ENCODE results near the gene ARHGAP6.

DNA sequence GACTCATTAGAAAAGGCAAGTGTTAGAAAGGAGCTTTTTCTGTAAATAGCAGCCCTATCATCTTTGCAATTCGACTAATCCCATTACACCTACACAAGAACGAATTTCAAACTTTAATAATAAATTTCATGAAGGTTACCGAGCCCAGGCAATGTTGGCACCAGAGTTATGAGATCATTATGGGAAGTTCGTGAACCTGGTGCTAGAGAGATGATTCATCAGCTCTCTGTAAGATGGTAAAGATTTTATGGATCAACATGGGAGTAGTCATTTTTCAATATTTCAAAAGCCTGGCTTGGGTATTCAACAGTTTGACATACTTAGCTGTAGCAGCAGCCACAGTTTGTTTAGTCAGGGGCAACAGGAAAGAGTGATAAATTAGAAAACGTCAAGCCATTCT is 336.7 kb downstream of the ARHGAP6 start:
- TF ChIP-seq, protein P1, sequence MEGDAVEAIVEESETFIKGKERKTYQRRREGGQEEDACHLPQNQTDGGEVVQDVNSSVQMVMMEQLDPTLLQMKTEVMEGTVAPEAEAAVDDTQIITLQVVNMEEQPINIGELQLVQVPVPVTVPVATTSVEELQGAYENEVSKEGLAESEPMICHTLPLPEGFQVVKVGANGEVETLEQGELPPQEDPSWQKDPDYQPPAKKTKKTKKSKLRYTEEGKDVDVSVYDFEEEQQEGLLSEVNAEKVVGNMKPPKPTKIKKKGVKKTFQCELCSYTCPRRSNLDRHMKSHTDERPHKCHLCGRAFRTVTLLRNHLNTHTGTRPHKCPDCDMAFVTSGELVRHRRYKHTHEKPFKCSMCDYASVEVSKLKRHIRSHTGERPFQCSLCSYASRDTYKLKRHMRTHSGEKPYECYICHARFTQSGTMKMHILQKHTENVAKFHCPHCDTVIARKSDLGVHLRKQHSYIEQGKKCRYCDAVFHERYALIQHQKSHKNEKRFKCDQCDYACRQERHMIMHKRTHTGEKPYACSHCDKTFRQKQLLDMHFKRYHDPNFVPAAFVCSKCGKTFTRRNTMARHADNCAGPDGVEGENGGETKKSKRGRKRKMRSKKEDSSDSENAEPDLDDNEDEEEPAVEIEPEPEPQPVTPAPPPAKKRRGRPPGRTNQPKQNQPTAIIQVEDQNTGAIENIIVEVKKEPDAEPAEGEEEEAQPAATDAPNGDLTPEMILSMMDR (IDR thresholded peaks at IDR 0.05; ENCODE audit: insufficient read depth, low read length): no peak
- TF ChIP-seq GABPA (IDR thresholded peaks at IDR 0.05; ENCODE audit: low read depth) (no peak), POLR2AphosphoS5 (IDR thresholded peaks at IDR 0.05; ENCODE audit: low read depth) (no peak)

Data from HL-60 (cell line).